ENCODE measurements around the gene FMN2. TPM values are rescaled to one million over a fixed set of nuclear protein-coding genes. Genes with fewer than 3 reads are reported as not detected.

FMN2 gene
- polyA plus RNA-seq, 3 donors = not detected

- H3K27ac ChIP-seq (ENCODE audit: low read depth in 1 of 2, low read length in 2 of 2) = no peak overlapping the region
- no peaks in the 10 kb centered on the region for H3K79me2 ChIP-seq (ENCODE audit: insufficient read depth, low read length)
- intact Hi-C loops (cut with micrococcal nuclease) = no loop called here
- peaks cover 0 to 3% (median 0%) of the 10 kb centered on the region in 3 donors for H3K27me3 Mint-ChIP-seq (ENCODE audit: low read depth in 3 of 3)
- H3K4me1 Mint-ChIP-seq = no peaks in the 10 kb centered on the region
- peaks cover 0 to 7% (median under 1%) of the 10 kb centered on the region in 7 donors for H3K9me3 Mint-ChIP-seq
- 77% methylated on average over 15 of the region's 16 CpGs for WGBS (ENCODE audit: insufficient coverage)
- H3K9me3 ChIP-seq (replicated peaks in 1 of 2; ENCODE audit: control insufficient read depth in 1 of 2, insufficient read depth in 1 of 2, low read length in 2 of 2) = peaks cover 0 to 16% of the 10 kb centered on the region in 2 donors
- no peaks in the 10 kb centered on the region for H4K20me1 ChIP-seq (ENCODE audit: insufficient read depth, low read length)
- H3K4me3 ChIP-seq (replicated peaks in 1 of 3; ENCODE audit: low read depth in 2 of 3, low read length in 3 of 3) = no peak overlapping the region
- DNase-seq = no peak
- H3K4me3 Mint-ChIP-seq = no peak overlapping the region
- H3K36me3 ChIP-seq (replicated peaks in 1 of 2; ENCODE audit: control insufficient read depth in 1 of 2, insufficient read depth in 2 of 2, low read length in 2 of 2) = no peaks in the 10 kb centered on the region
- H3K27ac Mint-ChIP-seq = no peak overlapping the region
- no peak overlapping the region for H3K4me2 ChIP-seq (replicated peaks; ENCODE audit: extremely low read depth, low read length, poor library complexity, severe bottlenecking)
- H3K4me1 ChIP-seq (ENCODE audit: control insufficient read depth in 1 of 2, insufficient read depth in 2 of 2, low read length in 2 of 2) = no peaks in the 10 kb centered on the region
- no peak overlapping the region for H2AFZ ChIP-seq (ENCODE audit: insufficient read depth, low read depth, low read length, poor library complexity, severe bottlenecking)
- no peak for TF ChIP-seq CTCF (IDR thresholded peaks at IDR 0.05)
- no peak overlapping the region for H3K9ac ChIP-seq (ENCODE audit: insufficient read depth, low read length, poor library complexity, severe bottlenecking)
- no peaks in the 10 kb centered on the region for H3K27me3 ChIP-seq (ENCODE audit: control insufficient read depth in 2 of 2, insufficient read depth in 2 of 2, low read length in 2 of 2)
- no peaks in the 10 kb centered on the region for H3K36me3 Mint-ChIP-seq
These were observed 25.4 kb downstream of the FMN2 start for GRCh38 chr1:240116831-240117769.

GRCh38 chr1:240117930-240118329 lies 26.2 kb downstream of the FMN2 start:
- no peaks in the 10 kb centered on the region for H3K27me3 ChIP-seq (ENCODE audit: control insufficient read depth in 2 of 2, insufficient read depth in 2 of 2, low read length in 2 of 2)
- Mint-ChIP-seq H3K27ac (no peak overlapping the region), H3K36me3 (no peaks in the 10 kb centered on the region), H3K4me3 (no peak overlapping the region), H3K27me3 (ENCODE audit: low read depth in 3 of 3) (peaks cover 0 to 1% (median 0%) of the 10 kb centered on the region in 3 donors), H3K4me1 (no peaks in the 10 kb centered on the region), H3K9me3 (peaks cover 0 to 5% (median 2%) of the 10 kb centered on the region in 7 donors)
- no peak overlapping the region for H3K27ac ChIP-seq (ENCODE audit: low read depth in 1 of 2, low read length in 2 of 2)
- no peak overlapping the region for H3K4me2 ChIP-seq (replicated peaks; ENCODE audit: extremely low read depth, low read length, poor library complexity, severe bottlenecking)
- H3K4me1 ChIP-seq (ENCODE audit: control insufficient read depth in 1 of 2, insufficient read depth in 2 of 2, low read length in 2 of 2) = no peaks in the 10 kb centered on the region
- WGBS (ENCODE audit: insufficient coverage) = 81% methylated on average over 3 of the region's 3 CpGs
- no peaks in the 10 kb centered on the region for H3K79me2 ChIP-seq (ENCODE audit: insufficient read depth, low read length)
- no peak overlapping the region for H2AFZ ChIP-seq (ENCODE audit: insufficient read depth, low read depth, low read length, poor library complexity, severe bottlenecking)
- peaks cover 0 to 16% of the 10 kb centered on the region in 2 donors for H3K9me3 ChIP-seq (replicated peaks in 1 of 2; ENCODE audit: control insufficient read depth in 1 of 2, insufficient read depth in 1 of 2, low read length in 2 of 2)
- no peaks in the 10 kb centered on the region for H3K36me3 ChIP-seq (replicated peaks in 1 of 2; ENCODE audit: control insufficient read depth in 1 of 2, insufficient read depth in 2 of 2, low read length in 2 of 2)
- H3K4me3 ChIP-seq (replicated peaks in 1 of 3; ENCODE audit: low read depth in 2 of 3, low read length in 3 of 3) = no peak overlapping the region
- intact Hi-C loops (cut with micrococcal nuclease) = no loop called here
- TF ChIP-seq CTCF (IDR thresholded peaks at IDR 0.05) = no peak
- no peak for DNase-seq
- no peak overlapping the region for H3K9ac ChIP-seq (ENCODE audit: insufficient read depth, low read length, poor library complexity, severe bottlenecking)
- H4K20me1 ChIP-seq (ENCODE audit: insufficient read depth, low read length) = no peaks in the 10 kb centered on the region
